Mesangial cell (primary cell): ENCODE data around the gene SLC33A1. TPM values are rescaled to one million over a fixed set of nuclear protein-coding genes. Genes with fewer than 3 reads are reported as not detected.

ENCODE experiments used
- total RNA-seq: library from RNA; depleted of rRNA; stranded (reverse); fragments of >200 nt; gene quantifications from 2 replicates; pipeline ENCODE4 v1.2.3, GENCODE V29; 2015

The SLC33A1 gene
- total RNA-seq = 30.6 and 34.2 TPM in 2 replicates

GRCh38 chr3:155854141-155854940, at the start of gene SLC33A1:
SLC33A1 (minus strand) TSS chr3:155854427; CDS start chr3:155853997, 430 bp downstream.

GRCh38 chr3:155870133-155870944, 16.1 kb upstream of the SLC33A1 start, which contains the start of gene GMPS:
GMPS (plus strand) TSS chr3:155870650; CDS start chr3:155870871, 221 bp downstream.

DNA sequence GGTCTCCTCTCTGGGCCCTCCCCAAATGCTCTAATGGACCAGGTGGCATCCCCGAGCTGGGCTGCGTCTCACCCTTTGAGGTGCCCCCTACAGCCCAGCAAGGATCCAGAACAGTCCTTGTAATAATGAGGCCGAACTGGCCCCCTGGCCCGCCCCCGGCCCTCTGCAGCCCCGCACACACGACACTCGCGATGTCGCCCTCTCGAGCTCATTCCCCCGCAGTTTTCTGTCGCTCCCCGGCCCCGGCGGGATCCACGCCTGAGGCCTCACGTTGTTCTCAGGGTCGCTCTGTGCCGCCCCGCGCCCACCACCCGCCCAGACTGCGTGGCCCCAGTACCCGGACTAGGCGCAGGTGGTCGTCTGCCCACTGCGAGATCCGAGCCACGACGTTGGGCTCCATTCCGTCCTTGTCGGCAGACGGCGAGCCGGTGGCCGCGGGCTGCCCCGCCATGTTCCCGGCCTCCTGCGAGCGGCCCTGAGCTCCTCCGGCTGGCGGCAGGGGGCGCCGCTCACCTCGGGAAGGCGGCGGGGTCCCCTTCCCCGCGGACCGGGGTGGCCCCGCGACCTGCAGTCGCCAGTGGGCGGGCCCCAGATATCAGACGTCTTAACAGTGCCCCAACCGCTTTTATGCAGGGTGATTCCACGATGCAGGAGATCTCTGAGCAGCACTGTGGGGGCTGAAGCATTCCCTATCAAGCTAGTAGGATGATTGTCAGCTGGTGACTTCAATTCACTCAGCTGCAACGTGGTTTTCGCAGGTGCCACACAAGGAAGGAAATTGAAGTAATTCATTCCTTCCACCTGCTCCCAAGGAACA, 48.2 kb downstream of the SLC33A1 start, which contains the start of gene C3orf33:
Gene C3orf33 (minus strand): TSS at position 477 of the 817 bp plus-strand sequence. CDS start 26 bp downstream, at position 451.

Other genes with a start within 250 kb of the SLC33A1 start
- gene PLCH1, start 109.4 kb downstream of the SLC33A1 start, total RNA-seq = 1.0 and 1.6 TPM in 2 replicates
- 0.81 and 4.1 TPM in 2 replicates for gene C3orf33, start 48.1 kb downstream of the SLC33A1 start, total RNA-seq
- 24.0 and 40.2 TPM in 2 replicates for gene GMPS, start 16.2 kb upstream of the SLC33A1 start, total RNA-seq